ENCODE measurements around the gene RNF14. TPM values are rescaled to one million over a fixed set of nuclear protein-coding genes. Genes with fewer than 3 reads are reported as not detected.
A peak's percentile ranks its signal among the peaks of the same experiment; 100 is the strongest.

Gene RNF14
- total and polyA plus RNA-seq, 2 of the 8 experiments (the other 6 are each of a cell fraction or from before 2014, with no cell fraction given): 4.7 to 20.2 TPM

DNA sequence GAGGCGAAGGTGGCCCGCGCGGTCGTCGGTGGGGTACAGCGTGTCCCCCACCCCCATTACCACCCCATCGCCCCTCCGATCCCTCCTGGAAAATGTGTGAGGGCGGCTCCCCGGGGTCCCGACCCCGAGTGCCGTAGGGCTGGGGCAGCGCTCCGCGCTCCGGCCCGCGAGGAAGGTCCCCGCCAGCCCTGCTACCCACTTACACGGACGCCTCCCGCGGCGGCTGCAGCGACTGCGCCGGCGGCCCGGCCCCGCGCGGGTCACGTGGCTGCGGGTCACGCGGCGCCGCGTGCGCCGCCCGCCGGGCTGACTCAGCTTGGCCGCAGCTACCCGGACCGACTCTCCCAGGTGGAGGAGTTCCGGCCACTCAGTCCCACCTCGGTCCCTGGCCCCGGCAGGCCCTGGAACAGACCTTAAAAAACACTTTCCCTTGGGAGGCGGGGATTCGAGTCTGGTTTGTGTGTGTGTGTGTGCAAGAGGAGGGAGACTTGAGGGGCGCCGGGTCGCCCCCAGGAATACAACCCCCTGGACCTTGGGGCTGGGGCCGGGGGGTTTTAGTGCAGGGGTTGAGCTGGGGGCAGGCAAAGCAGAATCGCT lies 44.0 kb downstream of the RNF14 start, which contains the start of gene GNPDA1 (continued):
- TF ChIP-seq, protein P1, sequence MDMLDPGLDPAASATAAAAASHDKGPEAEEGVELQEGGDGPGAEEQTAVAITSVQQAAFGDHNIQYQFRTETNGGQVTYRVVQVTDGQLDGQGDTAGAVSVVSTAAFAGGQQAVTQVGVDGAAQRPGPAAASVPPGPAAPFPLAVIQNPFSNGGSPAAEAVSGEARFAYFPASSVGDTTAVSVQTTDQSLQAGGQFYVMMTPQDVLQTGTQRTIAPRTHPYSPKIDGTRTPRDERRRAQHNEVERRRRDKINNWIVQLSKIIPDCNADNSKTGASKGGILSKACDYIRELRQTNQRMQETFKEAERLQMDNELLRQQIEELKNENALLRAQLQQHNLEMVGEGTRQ (IDR thresholded peaks at IDR 0.05; ENCODE audit: low read length): peak; percentile 85
- no peak for TF ChIP-seq CTCF (IDR thresholded peaks at IDR 0.05; ENCODE audit: control extremely low read depth in 1 of 3, insufficient read depth in 1 of 3, low read depth in 1 of 3, low read length in 3 of 3)
- no peak for TF ChIP-seq YY1 (IDR thresholded peaks at IDR 0.05; ENCODE audit: low read depth, low read length)
- no peak for TF ChIP-seq EP300 (IDR thresholded peaks at IDR 0.05; ENCODE audit: borderline replicate concordance in 1 of 2, low read depth in 2 of 2, low read length in 2 of 2)
- no peak for TF ChIP-seq SP1 (IDR thresholded peaks at IDR 0.05; ENCODE audit: low read depth, low read length)
- no peak for TF ChIP-seq SUZ12 (IDR thresholded peaks at IDR 0.05; ENCODE audit: low read length)
- TF ChIP-seq SIRT6 (IDR thresholded peaks at IDR 0.05; ENCODE audit: low read length): no peak
- TF ChIP-seq RXRA (IDR thresholded peaks at IDR 0.05; ENCODE audit: insufficient read depth, low read depth, low read length): no peak
- TF ChIP-seq ASH2L (IDR thresholded peaks at IDR 0.05; ENCODE audit: low read length): peak; percentile 13
- TF ChIP-seq RAD21 (IDR thresholded peaks at IDR 0.05 in 1 of 2, conservative IDR thresholded peaks at IDR 0.05 in 1 of 2; ENCODE audit: low read depth in 2 of 2, low read length in 2 of 2): no peak
- TF ChIP-seq EGR1 (IDR thresholded peaks at IDR 0.05; ENCODE audit: borderline replicate concordance, low read depth, low read length): no peak
- TF ChIP-seq KDM5A (IDR thresholded peaks at IDR 0.05; ENCODE audit: low read length): no peak
- no peak for TF ChIP-seq FOSL1 (IDR thresholded peaks at IDR 0.05; ENCODE audit: insufficient read depth, low read depth, low read length)
- no peak for TF ChIP-seq BRCA1 (IDR thresholded peaks at IDR 0.05; ENCODE audit: low read depth, low read length)
- TF ChIP-seq EZH2 (IDR thresholded peaks at IDR 0.05; ENCODE audit: low read depth, low read length, severe bottlenecking): no peak
- no peak for TF ChIP-seq NANOG (IDR thresholded peaks at IDR 0.05; ENCODE audit: insufficient read depth, low read depth, low read length, poor library complexity, severe bottlenecking)

All from H1 (cell line).